Measurements from ENCODE around the gene PDLIM1. TPM values are rescaled to one million over a fixed set of nuclear protein-coding genes. Genes with fewer than 3 reads are reported as not detected.

Gene PDLIM1
- total RNA-seq, 1 experiment from 2014 or later, result 67.4 TPM

DNA sequence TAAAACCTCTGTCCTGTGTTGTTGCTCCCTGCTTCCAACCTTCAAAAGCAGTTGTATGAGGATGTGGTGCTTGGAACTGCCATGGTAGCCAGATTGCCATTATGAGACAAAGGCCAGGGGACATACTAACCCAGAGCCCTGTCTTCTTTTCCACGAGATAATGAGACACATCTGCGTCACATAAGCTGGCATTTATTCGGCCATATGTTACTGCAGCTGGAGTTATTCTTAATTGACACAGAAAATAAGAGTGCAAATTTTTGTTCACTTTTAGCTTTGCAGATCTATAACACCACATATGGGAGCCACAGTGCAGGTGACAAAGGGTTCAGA is 15.5 kb upstream of the PDLIM1 start:
- Histone ChIP-seq H4K20me1 (ENCODE audit: insufficient read depth) (peaks cover 4% of the 10 kb centered on the region; the same call in 1 of the 2 replicates), H3K27me3 (ENCODE audit: insufficient read depth, low read length) (peaks cover 60% of the 10 kb centered on the region), H3K4me2 (ENCODE audit: low read length) (no peak overlapping the region), H3K9me3 (ENCODE audit: control insufficient read depth in 1 of 2, insufficient read depth in 1 of 2, low read depth in 1 of 2, low read length in 2 of 2) (no peaks in the 10 kb centered on the region), H3K9me2 (ENCODE audit: insufficient read depth) (no peaks in the 10 kb centered on the region), H3K9ac (ENCODE audit: low read length) (no peak overlapping the region), H2AFZ (ENCODE audit: low read depth, low read length, poor library complexity, severe bottlenecking) (no peak overlapping the region), H3K79me2 (ENCODE audit: insufficient read depth, low read length) (no peaks in the 10 kb centered on the region), H3K36me3 (ENCODE audit: control insufficient read depth in 1 of 2, insufficient read depth in 2 of 2, low read length in 2 of 2) (no peaks in the 10 kb centered on the region), H3K4me1 (ENCODE audit: control insufficient read depth in 1 of 2, insufficient read depth in 2 of 2, low read length in 2 of 2) (peaks cover 26 to 36% of the 10 kb centered on the region in 2 experiments), H3K4me3 (replicated peaks in 1 of 2; ENCODE audit: low read depth in 1 of 2, low read length in 2 of 2) (no peak overlapping the region), H3K27ac (ENCODE audit: low read depth, low read length) (no peak overlapping the region)
- CTCF ChIA-PET, result no interaction called here
- TF ChIP-seq, protein P1, sequence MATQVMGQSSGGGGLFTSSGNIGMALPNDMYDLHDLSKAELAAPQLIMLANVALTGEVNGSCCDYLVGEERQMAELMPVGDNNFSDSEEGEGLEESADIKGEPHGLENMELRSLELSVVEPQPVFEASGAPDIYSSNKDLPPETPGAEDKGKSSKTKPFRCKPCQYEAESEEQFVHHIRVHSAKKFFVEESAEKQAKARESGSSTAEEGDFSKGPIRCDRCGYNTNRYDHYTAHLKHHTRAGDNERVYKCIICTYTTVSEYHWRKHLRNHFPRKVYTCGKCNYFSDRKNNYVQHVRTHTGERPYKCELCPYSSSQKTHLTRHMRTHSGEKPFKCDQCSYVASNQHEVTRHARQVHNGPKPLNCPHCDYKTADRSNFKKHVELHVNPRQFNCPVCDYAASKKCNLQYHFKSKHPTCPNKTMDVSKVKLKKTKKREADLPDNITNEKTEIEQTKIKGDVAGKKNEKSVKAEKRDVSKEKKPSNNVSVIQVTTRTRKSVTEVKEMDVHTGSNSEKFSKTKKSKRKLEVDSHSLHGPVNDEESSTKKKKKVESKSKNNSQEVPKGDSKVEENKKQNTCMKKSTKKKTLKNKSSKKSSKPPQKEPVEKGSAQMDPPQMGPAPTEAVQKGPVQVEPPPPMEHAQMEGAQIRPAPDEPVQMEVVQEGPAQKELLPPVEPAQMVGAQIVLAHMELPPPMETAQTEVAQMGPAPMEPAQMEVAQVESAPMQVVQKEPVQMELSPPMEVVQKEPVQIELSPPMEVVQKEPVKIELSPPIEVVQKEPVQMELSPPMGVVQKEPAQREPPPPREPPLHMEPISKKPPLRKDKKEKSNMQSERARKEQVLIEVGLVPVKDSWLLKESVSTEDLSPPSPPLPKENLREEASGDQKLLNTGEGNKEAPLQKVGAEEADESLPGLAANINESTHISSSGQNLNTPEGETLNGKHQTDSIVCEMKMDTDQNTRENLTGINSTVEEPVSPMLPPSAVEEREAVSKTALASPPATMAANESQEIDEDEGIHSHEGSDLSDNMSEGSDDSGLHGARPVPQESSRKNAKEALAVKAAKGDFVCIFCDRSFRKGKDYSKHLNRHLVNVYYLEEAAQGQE (IDR thresholded peaks at IDR 0.05; ENCODE audit: low read depth), result no peak
- TF ChIP-seq CTCF (IDR thresholded peaks at IDR 0.05 in 2 of 3, conservative IDR thresholded peaks at IDR 0.05 in 1 of 3; ENCODE audit: borderline replicate concordance in 1 of 3, insufficient read depth in 1 of 3, low read depth in 2 of 3, low read length in 2 of 3) (no peak), SIN3A (IDR thresholded peaks at IDR 0.05; ENCODE audit: low read depth) (no peak), RAD21 (IDR thresholded peaks at IDR 0.05; ENCODE audit: low read depth) (no peak), EZH2phosphoT487 (IDR thresholded peaks at IDR 0.05; ENCODE audit: borderline replicate concordance) (no peak), POLR2A (IDR thresholded peaks at IDR 0.05; ENCODE audit: borderline replicate concordance, extremely low read depth, insufficient read depth, insufficient read length) (no peak), EGR1 (IDR thresholded peaks at IDR 0.05; ENCODE audit: low read depth) (no peak), ZBTB33 (IDR thresholded peaks at IDR 0.05; ENCODE audit: extremely low read depth, insufficient replicate concordance, low read length) (no peak), ZFX (IDR thresholded peaks at IDR 0.05) (no peak), EZH2 (IDR thresholded peaks at IDR 0.05) (no peak), CEBPB (IDR thresholded peaks at IDR 0.05; ENCODE audit: low read depth) (no peak), MAX (IDR thresholded peaks at IDR 0.05) (no peak)
- ATAC-seq (no peak), DNase-seq (ENCODE audit: low read depth, low spot score) (no peak)
- no TSS peak for BruUV-seq (replicated peaks)
- intact Hi-C loops (cut with micrococcal nuclease), result no loop called here
- RAD21 ChIA-PET (ENCODE audit: low non-redundant PET in 1 of 2, low total read pairs in 2 of 2, uncharacterized antibody in 2 of 2, unreplicated experiment in 2 of 2), result no interaction called here
- POLR2A ChIA-PET, result no interaction called here

All from HCT116 (cell line).